ENCODE data around the gene EPN2.

Gene EPN2

DNA sequence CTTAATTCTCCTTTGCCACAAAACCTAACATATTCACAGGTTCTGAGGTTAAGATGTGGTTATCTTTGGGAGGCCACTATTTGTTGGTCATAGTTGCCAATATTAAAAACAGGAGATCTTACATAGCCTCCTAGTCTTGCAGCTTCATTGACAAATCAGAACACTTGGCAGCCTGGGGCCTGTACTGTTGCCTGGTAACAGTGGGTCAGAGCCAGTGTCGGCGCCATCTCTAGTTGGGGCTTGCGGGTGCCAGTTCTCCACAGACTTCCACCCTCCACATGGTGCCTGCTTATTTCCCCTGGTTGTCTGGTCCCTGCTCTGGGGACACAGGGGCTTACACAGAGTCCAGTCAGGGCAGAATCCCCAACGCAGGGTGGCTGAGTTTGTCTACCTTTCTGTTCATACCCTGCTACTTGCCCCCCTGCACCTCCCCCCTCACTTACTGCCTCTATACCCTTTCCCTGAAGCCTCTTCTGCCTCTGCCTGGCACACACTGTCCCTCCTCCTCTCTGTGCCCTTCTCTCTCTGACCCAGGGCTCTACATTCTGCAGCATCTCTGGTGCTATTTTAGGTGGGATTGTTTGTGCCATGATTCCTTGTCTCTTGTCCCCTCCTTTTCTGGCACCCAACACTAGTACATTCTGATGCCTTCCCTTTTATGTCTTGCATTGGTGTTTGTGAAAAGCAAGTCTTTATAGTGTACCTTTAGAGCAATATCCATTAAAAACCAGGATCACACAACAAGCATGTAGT is 13.4 kb downstream of the EPN2 start:
- TF ChIP-seq CTCF (IDR thresholded peaks at IDR 0.05; ENCODE audit: control extremely low read depth, extremely low read depth, low read depth, missing control alignments) = no peak
- POLR2A ChIA-PET = no interaction called here
- no peak for DNase-seq (ENCODE audit: extremely low spot score)
- CTCF ChIA-PET = interaction anchor here (0.9 to 1.4 kb wide), 5 partner anchors 17 to 55 kb away, joined by 3 to 4 read pairs (median 3); no protein-coding TSS in a partner anchor

DNA sequence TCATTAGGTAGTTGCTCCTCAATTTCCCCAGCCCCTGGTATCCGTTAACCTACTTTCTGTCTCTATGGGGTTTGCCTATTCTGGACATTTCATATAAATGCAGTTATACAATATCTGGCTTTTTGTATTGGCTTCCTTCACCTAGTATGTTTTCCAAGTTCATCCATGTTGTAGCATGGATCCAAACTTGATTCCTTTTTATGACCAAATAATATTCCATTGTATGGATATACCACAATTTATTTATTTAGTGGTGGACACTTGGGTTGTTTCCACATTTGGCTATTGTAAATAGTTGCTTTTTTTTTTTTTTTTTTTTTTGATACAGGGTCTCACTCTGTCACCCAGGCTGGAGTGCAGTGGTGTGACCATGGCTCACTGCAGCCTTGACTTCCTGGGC is 15.9 kb downstream of the EPN2 start:
- no peak for DNase-seq (ENCODE audit: extremely low spot score)
- POLR2A ChIA-PET = no interaction called here
- no peak for TF ChIP-seq CTCF (IDR thresholded peaks at IDR 0.05; ENCODE audit: control extremely low read depth, extremely low read depth, low read depth, missing control alignments)
- CTCF ChIA-PET = no interaction called here

- ChIA-PET POLR2A (interaction anchor here (0.5 kb wide), 1 partner anchor 8 kb away, joined by 5 read pairs; no protein-coding TSS in a partner anchor), CTCF (interaction anchor here (2.0 kb wide), 1 partner anchor 9 kb away, joined by 6 read pairs; no protein-coding TSS in a partner anchor)
- no peak for DNase-seq (ENCODE audit: extremely low spot score)
- no peak for TF ChIP-seq CTCF (IDR thresholded peaks at IDR 0.05; ENCODE audit: control extremely low read depth, extremely low read depth, low read depth, missing control alignments)
Measured at GRCh38 chr17:19254651-19255050, 17.5 kb downstream of the EPN2 start.

GRCh38 chr17:19255279-19255678 is 18.1 kb downstream of the EPN2 start:
- POLR2A ChIA-PET = no interaction called here
- no peak for DNase-seq (ENCODE audit: extremely low spot score)
- CTCF ChIA-PET = interaction anchor here (2.0 kb wide), 1 partner anchor 10 kb away, joined by 6 read pairs; no protein-coding TSS in a partner anchor
- no peak for TF ChIP-seq CTCF (IDR thresholded peaks at IDR 0.05; ENCODE audit: control extremely low read depth, extremely low read depth, low read depth, missing control alignments)

DNA sequence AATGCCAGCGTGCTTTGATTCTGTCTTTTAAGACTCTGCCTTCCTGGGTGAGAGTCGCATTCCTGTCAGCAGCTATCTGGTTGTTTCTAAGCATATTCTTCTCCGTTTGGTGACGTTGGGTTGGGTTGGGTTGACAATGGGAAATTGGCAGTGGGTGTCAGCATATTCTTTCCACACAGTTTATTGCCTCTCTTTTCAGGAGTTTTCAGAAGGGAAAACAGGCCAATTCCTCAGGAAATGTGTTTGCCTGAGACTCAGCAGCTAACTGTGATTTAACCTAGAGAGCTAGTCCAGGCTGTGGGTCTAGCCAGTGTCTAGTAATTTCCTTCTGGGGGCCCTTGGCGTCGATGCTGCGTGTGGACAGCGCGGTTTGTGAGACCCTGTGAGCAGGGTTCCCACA is 21.2 kb downstream of the EPN2 start:
- CTCF ChIA-PET = interaction anchor here (0.6 to 1.1 kb wide), 2 partner anchors 13 to 16 kb away, joined by 3 read pairs; no protein-coding TSS in a partner anchor
- POLR2A ChIA-PET = no interaction called here
- no peak for TF ChIP-seq CTCF (IDR thresholded peaks at IDR 0.05; ENCODE audit: control extremely low read depth, extremely low read depth, low read depth, missing control alignments)
- no peak for DNase-seq (ENCODE audit: extremely low spot score)

DNA sequence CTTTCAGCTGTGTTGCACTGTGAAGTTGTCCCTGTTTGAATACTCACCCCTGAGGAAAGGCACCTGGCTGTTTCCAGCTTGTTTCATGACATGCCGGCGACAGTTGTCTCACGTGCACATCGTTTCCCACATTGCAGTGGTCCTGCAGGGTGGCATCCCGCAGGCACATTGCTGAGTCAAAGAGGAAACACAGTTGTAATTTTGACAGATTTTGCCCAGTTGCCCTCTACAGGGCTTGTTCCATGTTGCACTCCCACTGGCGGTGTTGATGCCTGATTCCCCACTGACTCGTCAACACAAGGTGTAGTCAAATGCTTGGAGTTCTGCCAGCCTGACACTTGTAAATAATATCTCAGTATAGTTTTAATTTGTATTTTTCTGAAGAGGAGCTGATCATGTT is 23.8 kb downstream of the EPN2 start:
- no peak for TF ChIP-seq CTCF (IDR thresholded peaks at IDR 0.05; ENCODE audit: control extremely low read depth, extremely low read depth, low read depth, missing control alignments)
- CTCF ChIA-PET = interaction anchor here (1.2 kb wide), 1 partner anchor 9 kb away, joined by 3 read pairs; no protein-coding TSS in a partner anchor
- no peak for DNase-seq (ENCODE audit: extremely low spot score)
- POLR2A ChIA-PET = no interaction called here

Measured in GM10248 (cell line).